HepG2 (cell line): ENCODE data around the gene CNR2. TPM values are rescaled to one million over a fixed set of nuclear protein-coding genes. Genes with fewer than 3 reads are reported as not detected.

Experiments
- ATAC-seq: fragments of 200-7000 bp; cut with Tn5 transposase; 3 replicates; pipeline ENCODE4 v1.9.1; 2020; ENCODE audit warnings: mild to moderate bottlenecking, moderate library complexity
- BruUV-seq: library from RNA; stranded (reverse); fragments of 400-500 nt; replicated peaks from 2 replicates; lab custom pipeline; 2021; lab: Mats Ljungman, UMichigan
- CTCF ChIA-PET: fragments of 300-600 bp; formaldehyde crosslinking; extraction: SDS; loops from one replicate; lab custom pipeline; 2021; ENCODE audit warnings: low total read pairs, inconsistent platforms, low intra/inter-chr PET ratio; lab: Yijun Ruan, JAX
- POLR2A ChIA-PET: fragments of 350-600 bp; sonication (Branson Sonifier 250); formaldehyde crosslinking; loops from one replicate; lab custom pipeline; 2020; ENCODE audit warnings: antibody characterized with exemption, inconsistent platforms; lab: Yijun Ruan, JAX
- DNase-seq: peaks from one replicate; pipeline ENCODE4 v3.0.0-alpha.2; 2015; ENCODE audit warnings: low spot score
- FAIRE-seq: peaks from 3 replicates; lab custom pipeline; 2011; peaks lifted over from hg19 to GRCh38; lab: Jason Lieb, UNC
- H2AFZ ChIP-seq: one replicate; pipeline ENCODE4 v1.6.1; 2011; ENCODE audit warnings: low read length, inconsistent platforms
- H3K27ac ChIP-seq: fragments of 300-600 bp; 3 replicates; pipeline ENCODE4 v1.8.0; 2011; ENCODE audit warnings: mixed run types, mild to moderate bottlenecking, mixed read lengths, low read length, inconsistent platforms; ENCODE audit not compliant: insufficient read depth; ENCODE audit errors: extremely low read length
- H3K27me3 ChIP-seq, 2 experiments: fragments of 200-600 bp in 1 of 2; 2 replicates in 1 of 2; 3 replicates in 1 of 2; pipeline versions ENCODE4 v1.6.0 to v1.8.0; 2011; ENCODE audit warnings: low read length in 2 of 2, mild to moderate bottlenecking in 2 of 2, moderate library complexity in 2 of 2, inconsistent platforms in 1 of 2; ENCODE audit not compliant: insufficient read depth in 2 of 2, control insufficient read depth in 1 of 2
- H3K36me3 ChIP-seq, 2 experiments: fragments of 200-600 bp in 1 of 2; replicated peaks in 1 of 2; 2 replicates in 1 of 2; 3 replicates in 1 of 2; pipeline versions ENCODE4 v1.5.1 to v1.8.0; 2011; ENCODE audit warnings: low read length in 2 of 2, inconsistent platforms in 1 of 2; ENCODE audit not compliant: insufficient read depth in 2 of 2, control insufficient read depth in 1 of 2
- H3K4me1 ChIP-seq: 2 replicates; pipeline ENCODE4 v1.5.1; 2012; ENCODE audit warnings: low read length, inconsistent platforms; ENCODE audit not compliant: insufficient read depth
- H3K4me2 ChIP-seq: 2 replicates; pipeline ENCODE4 v1.6.0; 2011; ENCODE audit warnings: low read depth, low read length, inconsistent platforms
- H3K4me3 ChIP-seq, 3 experiments: fragments of 200-600 bp in 1 of 3; sonication (generic), shearing (Covaris generic) in 1 of 3; replicated peaks in 1 of 3; 2 replicates each; pipeline ENCODE4 v1.5.1; 2011 to 2016; ENCODE audit warnings: low read length in 3 of 3, inconsistent platforms in 2 of 3, low read depth in 2 of 3, mild to moderate bottlenecking in 2 of 3, control low read depth in 1 of 3, mixed read lengths in 1 of 3; ENCODE audit not compliant: insufficient read depth in 1 of 3
- H3K79me2 ChIP-seq: one replicate; pipeline ENCODE4 v1.6.1; 2011; ENCODE audit warnings: low read length, inconsistent platforms; ENCODE audit not compliant: insufficient read depth
- H3K9ac ChIP-seq: 2 replicates; pipeline ENCODE4 v1.6.0; 2011; ENCODE audit warnings: mild to moderate bottlenecking, low read depth, low read length, inconsistent platforms; ENCODE audit not compliant: insufficient read depth
- H3K9me3 ChIP-seq: 2 replicates; pipeline ENCODE4 v1.5.1; 2012; ENCODE audit warnings: mild to moderate bottlenecking, low read length
- H4K20me1 ChIP-seq: 2 replicates; pipeline ENCODE4 v1.6.0; 2011; ENCODE audit warnings: inconsistent platforms, mild to moderate bottlenecking, low read length, moderate library complexity; ENCODE audit not compliant: insufficient read depth
- ARID5B ChIP-seq: IDR thresholded peaks from 2 replicates; pipeline ENCODE4 v1.4.0; 2020; ENCODE audit warnings: mild to moderate bottlenecking, missing genetic modification reagents
- FOXC1 ChIP-seq: sonication (generic); formaldehyde crosslinking; IDR thresholded peaks from 2 replicates; pipeline ENCODE4 v1.8.0; 2022; ENCODE audit warnings: mild to moderate bottlenecking, missing genetic modification reagents, borderline replicate concordance
- HIVEP1 ChIP-seq: sonication (generic); formaldehyde crosslinking; IDR thresholded peaks from 2 replicates; pipeline ENCODE4 v1.4.0; 2020; ENCODE audit warnings: mild to moderate bottlenecking, missing genetic modification reagents
- HOXD1 ChIP-seq: sonication (generic); formaldehyde crosslinking; IDR thresholded peaks from 2 replicates; pipeline ENCODE4 v1.5.0; 2020; ENCODE audit warnings: missing genetic modification reagents
- JUN ChIP-seq: sonication (generic); formaldehyde crosslinking; IDR thresholded peaks from 2 replicates; pipeline ENCODE4 v1.4.0; 2020; ENCODE audit warnings: mild to moderate bottlenecking, missing genetic modification reagents
- KAT7 ChIP-seq: IDR thresholded peaks from 2 replicates; pipeline ENCODE4 v1.6.1; 2018; ENCODE audit warnings: borderline replicate concordance, missing compliant biosample characterization
- MNT ChIP-seq: fragments of 450-650 bp; IDR thresholded peaks from 2 replicates; pipeline ENCODE4 v1.6.1; 2016
- PHF20 ChIP-seq: sonication (generic); formaldehyde crosslinking; IDR thresholded peaks from 2 replicates; pipeline ENCODE4 v1.5.0; 2020; ENCODE audit warnings: mild to moderate bottlenecking, missing genetic modification reagents
- U2AF1 ChIP-seq: fragments of 200-400 bp; formaldehyde crosslinking; optimal IDR thresholded peaks from 2 replicates; pipeline ENCODE3; 2017; ENCODE audit warnings: mild to moderate bottlenecking, low read depth, low read length
- ZBTB20 ChIP-seq: sonication (generic); formaldehyde crosslinking; IDR thresholded peaks from 2 replicates; pipeline ENCODE4 v1.8.1; 2023; ENCODE audit warnings: missing genetic modification reagents, low read depth, mild to moderate bottlenecking, borderline replicate concordance
- ZNF256 ChIP-seq: sonication (generic); formaldehyde crosslinking; conservative IDR thresholded peaks from 2 replicates; pipeline ENCODE4 v1.4.0; 2020; ENCODE audit warnings: missing genetic modification reagents
- ZNF614 ChIP-seq: IDR thresholded peaks from 2 replicates; pipeline ENCODE4 v1.6.1; 2018; ENCODE audit warnings: missing biosample characterization, missing genetic modification reagents, inconsistent platforms, borderline replicate concordance
- WGBS: methylation state at CpG from one replicate; pipeline ENCODE4 v1.1.6; 2017; ENCODE audit warnings: low lambda C conversion rate; 5-methylcytosine and 5-hydroxymethylcytosine counted together
- in situ Hi-C: cut with HindIII; loops from 2 replicates; pipeline ENCODE4 v1.10.0; 2017; ENCODE audit warnings: low pct_unique_long_range_greater_than_20kb; ENCODE audit not compliant: extremely low pct_ligation_motif_present
- intact Hi-C: fragments of 100-400 bp; cut with micrococcal nuclease; formaldehyde crosslinking; loops from one replicate; pipeline ENCODE4 v1.10.0; 2022; ENCODE audit not compliant: unreplicated experiment
- polyA plus RNA-seq, 8 experiments: library from polyadenylated mRNA; depleted of rRNA in 3 of 8; stranded (reverse) in 7 of 8; unstranded in 1 of 8; fragments of >200 nt; fragmentation: Illumina TruSeq in 4 of 8; extraction: Trizol in 4 of 8; gene quantifications; 2 replicates each; pipeline versions ENCODE4 v1.2.1 to v1.2.3, GENCODE V29; 2011 to 2016; ENCODE audit warnings: low read depth in 4 of 8, missing spikeins in 1 of 8, mixed read lengths in 1 of 8; ENCODE audit not compliant: insufficient read depth in 1 of 8
- total RNA-seq, 5 experiments: library from RNA; depleted of rRNA; stranded (reverse); fragments of >200 nt; fragmentation: Illumina TruSeq; extraction: Trizol; gene quantifications; 2 replicates each; pipeline ENCODE4 v1.2.3, GENCODE V29; 2016; ENCODE audit warnings: low read depth in 1 of 5

CNR2 gene
- total and polyA plus RNA-seq, 2 of the 13 experiments (the other 11 are each of a cell fraction or from before 2014, with no cell fraction given) = not detected

GRCh38 chr1:23904748-23905357, 8.3 kb downstream of the CNR2 start:
- no peak overlapping the region for H3K4me2 ChIP-seq
- no peaks in the 10 kb centered on the region for H3K79me2 ChIP-seq
- H3K9ac ChIP-seq = no peak overlapping the region
- H2AFZ ChIP-seq = no peak overlapping the region
- in situ Hi-C loops (no loop called here), intact Hi-C loops (no loop called here)
- no peak for ATAC-seq
- no peak overlapping the region for H3K27ac ChIP-seq
- TF ChIP-seq ZNF256 (CRISPR knock-in tag) = no peak
- TF ChIP-seq U2AF1 = no peak
- peak; percentile 38; the same call in 1 of the 2 replicates for TF ChIP-seq MNT
- no peak for TF ChIP-seq ZBTB20
- WGBS = 56% methylated on average over 10 of the region's 10 CpGs
- ChIA-PET CTCF (no interaction called here), POLR2A (no interaction called here)
- H3K36me3 ChIP-seq = no peaks in the 10 kb centered on the region
- peaks cover 1 to 39% of the 10 kb centered on the region in 2 experiments; a peak in 4 of 5 replicates for H3K27me3 ChIP-seq
- no peak for FAIRE-seq
- no peak for DNase-seq
- H4K20me1 ChIP-seq = no peaks in the 10 kb centered on the region
- BruUV-seq = no TSS peak
- no peak overlapping the region for H3K4me3 ChIP-seq
- H3K9me3 ChIP-seq = no peaks in the 10 kb centered on the region
- peaks cover 13% of the 10 kb centered on the region for H3K4me1 ChIP-seq

- H3K9ac ChIP-seq = no peak overlapping the region
- no peaks in the 10 kb centered on the region for H3K9me3 ChIP-seq
- POLR2A ChIA-PET = interaction anchor here (0.8 kb wide), 1 partner anchor 126 kb away, joined by 3 read pairs; the partner anchor contains the start of gene PITHD1
- FAIRE-seq (no peak), DNase-seq (no peak), ATAC-seq (no peak)
- WGBS = 35% methylated on average over 5 of the region's 6 CpGs
- CTCF ChIA-PET = no interaction called here
- H4K20me1 ChIP-seq = no peaks in the 10 kb centered on the region
- in situ Hi-C loops = no loop called here
- no peaks in the 10 kb centered on the region for H3K79me2 ChIP-seq
- no peaks in the 10 kb centered on the region for H3K36me3 ChIP-seq
- peaks cover 1 to 35% of the 10 kb centered on the region in 2 experiments; a peak in 4 of 5 replicates for H3K27me3 ChIP-seq
- no peak overlapping the region for H3K4me2 ChIP-seq
- H3K27ac ChIP-seq = no peak overlapping the region
- intact Hi-C loops = no loop called here
- H2AFZ ChIP-seq = no peak overlapping the region
- BruUV-seq = no TSS peak
- no peak overlapping the region for H3K4me3 ChIP-seq
- peaks cover 4% of the 10 kb centered on the region for H3K4me1 ChIP-seq
- no peak for TF ChIP-seq ARID5B (CRISPR knock-in tag)
- TF ChIP-seq HOXD1 (CRISPR knock-in tag) = no peak
- TF ChIP-seq PHF20 (CRISPR knock-in tag) = no peak
- TF ChIP-seq ZNF614 = no peak
- no peak for TF ChIP-seq JUN (CRISPR knock-in tag)
- TF ChIP-seq FOXC1 (CRISPR knock-in tag) = no peak
- no peak for TF ChIP-seq HIVEP1 (CRISPR knock-in tag)
- no peak for TF ChIP-seq KAT7 (CRISPR knock-in tag)
Observed at GRCh38 chr1:23903754-23904153, 9.4 kb downstream of the CNR2 start.
